K562 (cell line): ENCODE results near the gene BMP2. TPM values are rescaled to one million over a fixed set of nuclear protein-coding genes. Genes with fewer than 3 reads are reported as not detected.

Experiments
- ATAC-seq: fragments of 200-7000 bp; cut with Tn5 transposase; 3 replicates; pipeline ENCODE4 v1.9.1; 2020; ENCODE audit warnings: moderate library complexity
- BruUV-seq: library from RNA; stranded (reverse); fragments of 400-500 nt; replicated peaks from 2 replicates; lab custom pipeline; 2021; lab: Mats Ljungman, UMichigan
- CTCF ChIA-PET: fragments of 300-600 bp; formaldehyde crosslinking; extraction: SDS; loops from one replicate; lab custom pipeline; 2021; ENCODE audit warnings: low intra/inter-chr PET ratio; lab: Yijun Ruan, JAX
- POLR2A ChIA-PET: fragments of 300-600, 350-650 bp; sonication (Branson Sonifier 250); formaldehyde crosslinking; extraction: SDS; loops from one replicate; lab custom pipeline; 2021; ENCODE audit warnings: antibody characterized with exemption, inconsistent platforms; lab: Yijun Ruan, JAX
- DNase-seq, 4 experiments: peaks; one replicate each; pipeline versions ENCODE4 v3.0.0 to v3.0.0-alpha.2; 2011 to 2018; ENCODE audit warnings: low spot score in 3 of 4, mixed read lengths in 3 of 4; ENCODE audit errors: extremely low read depth in 1 of 4
- FAIRE-seq: peaks from 2 replicates; lab custom pipeline; 2011; peaks lifted over from hg19 to GRCh38; lab: Jason Lieb, UNC
- H2AFZ ChIP-seq: 2 replicates; pipeline ENCODE4 v1.6.0; 2011; ENCODE audit warnings: low read depth, low read length, control low read depth, inconsistent platforms
- H3K27ac ChIP-seq: fragments of 200-600 bp; 3 replicates; pipeline ENCODE4 v1.8.0; 2011; ENCODE audit warnings: low read depth, mild to moderate bottlenecking, control low read depth, inconsistent platforms, low read length, moderate library complexity, mixed read lengths; ENCODE audit errors: extremely low read depth
- H3K27me3 ChIP-seq, 2 experiments: fragments of 300-600 bp in 1 of 2; 2 replicates in 1 of 2; 3 replicates in 1 of 2; pipeline versions ENCODE4 v1.6.0 to v1.8.0; 2011; ENCODE audit warnings: inconsistent platforms in 2 of 2, low read length in 2 of 2, mild to moderate bottlenecking in 1 of 2, mixed read lengths in 1 of 2, moderate library complexity in 1 of 2; ENCODE audit not compliant: control insufficient read depth in 2 of 2, insufficient read depth in 2 of 2
- H3K36me3 ChIP-seq: fragments of 300-600 bp; 3 replicates; pipeline ENCODE4 v1.8.0; 2011; ENCODE audit warnings: mild to moderate bottlenecking, low read length, inconsistent platforms; ENCODE audit not compliant: control insufficient read depth, insufficient read depth
- H3K4me1 ChIP-seq, 2 experiments: fragments of 200-600 bp in 1 of 2; replicated peaks in 1 of 2; 2 replicates in 1 of 2; 3 replicates in 1 of 2; pipeline versions ENCODE4 v1.5.1 to v1.8.0; 2011; ENCODE audit warnings: inconsistent platforms in 2 of 2, low read length in 2 of 2, mild to moderate bottlenecking in 1 of 2, mixed read lengths in 1 of 2, moderate library complexity in 1 of 2; ENCODE audit not compliant: control insufficient read depth in 2 of 2, insufficient read depth in 2 of 2
- H3K4me2 ChIP-seq: 2 replicates; pipeline ENCODE4 v1.6.1; 2011; ENCODE audit warnings: low read length, control low read depth, inconsistent platforms, mixed read lengths; ENCODE audit not compliant: insufficient read depth
- H3K4me3 ChIP-seq: fragments of 200-600 bp; sonication (generic), shearing (Covaris generic); 2 replicates; pipeline ENCODE4 v1.5.1; 2016; ENCODE audit warnings: control low read depth, inconsistent platforms
- H3K79me2 ChIP-seq: fragments of 200-600 bp; 3 replicates; pipeline ENCODE4 v1.8.0; 2011; ENCODE audit warnings: low read length, inconsistent platforms; ENCODE audit not compliant: control insufficient read depth, insufficient read depth
- H3K9ac ChIP-seq, 2 experiments: 2 replicates each; pipeline versions ENCODE4 v1.6.0 to v1.6.1; 2011; ENCODE audit warnings: low read depth in 2 of 2, low read length in 2 of 2, control low read depth in 1 of 2, inconsistent platforms in 1 of 2, mild to moderate bottlenecking in 1 of 2, mixed read lengths in 1 of 2; ENCODE audit not compliant: insufficient read depth in 1 of 2
- H3K9me1 ChIP-seq: one replicate; pipeline ENCODE4 v1.6.0; 2011; ENCODE audit warnings: inconsistent platforms, mild to moderate bottlenecking, low read length, moderate library complexity; ENCODE audit not compliant: control insufficient read depth, insufficient read depth
- H3K9me3 ChIP-seq: replicated peaks from 2 replicates; pipeline ENCODE4 v1.5.1; 2011; ENCODE audit warnings: low read depth, low read length, inconsistent platforms; ENCODE audit not compliant: control insufficient read depth, insufficient read depth
- H4K20me1 ChIP-seq: replicated peaks from 2 replicates; pipeline ENCODE4 v1.6.1; 2011; ENCODE audit warnings: low read length, inconsistent platforms, mixed read lengths; ENCODE audit not compliant: control insufficient read depth, insufficient read depth
- ARID1B ChIP-seq: fragments of 450-650 bp; IDR thresholded peaks from 2 replicates; pipeline ENCODE4 v1.6.1; 2016; ENCODE audit warnings: antibody characterized with exemption, mild to moderate bottlenecking, inconsistent platforms
- ETV5 ChIP-seq: sonication (generic); formaldehyde crosslinking; IDR thresholded peaks from 2 replicates; pipeline ENCODE4 v1.4.0; 2020; ENCODE audit warnings: low read depth, mild to moderate bottlenecking, missing genetic modification reagents
- FUS ChIP-seq: fragments of 200-400 bp; formaldehyde crosslinking; optimal IDR thresholded peaks from 2 replicates; pipeline ENCODE3; 2017; ENCODE audit warnings: low read depth, low read length
- HMGN3 ChIP-seq: IDR thresholded peaks from 2 replicates; pipeline ENCODE4 v1.6.1; 2011; ENCODE audit warnings: borderline replicate concordance, low read depth, mild to moderate bottlenecking, mixed read lengths, low read length; ENCODE audit not compliant: insufficient read length; ENCODE audit errors: extremely low read depth
- KDM5B ChIP-seq: fragments of 200-600 bp; sonication (generic); IDR thresholded peaks from 2 replicates; pipeline ENCODE4 v1.6.1; 2012; ENCODE audit warnings: low read depth, mild to moderate bottlenecking, moderate library complexity, low read length, control low read depth, inconsistent platforms; ENCODE audit not compliant: insufficient replicate concordance
- KLF16 ChIP-seq: IDR thresholded peaks from 2 replicates; pipeline ENCODE4 v1.6.1; 2016; ENCODE audit warnings: antibody characterized with exemption
- MCM7 ChIP-seq, 2 experiments: fragments of 450-650 bp; IDR thresholded peaks; 2 replicates each; pipeline ENCODE4 v1.6.1; 2016 to 2018
- NBN ChIP-seq: fragments of 450-650 bp; IDR thresholded peaks from 2 replicates; pipeline ENCODE4 v1.6.1; 2016; ENCODE audit warnings: low read depth, mild to moderate bottlenecking
- RBM17 ChIP-seq: fragments of 200-400 bp; formaldehyde crosslinking; IDR thresholded peaks from 2 replicates; pipeline ENCODE4 v1.6.1; 2017; ENCODE audit warnings: low read depth, mild to moderate bottlenecking, low read length, borderline replicate concordance
- SMARCC2 ChIP-seq: fragments of 450-650 bp; IDR thresholded peaks from 2 replicates; pipeline ENCODE4 v1.6.1; 2017; ENCODE audit warnings: antibody characterized with exemption, moderate library complexity, mild to moderate bottlenecking, low read depth
- TFAP4 ChIP-seq: sonication (generic); formaldehyde crosslinking; IDR thresholded peaks from 2 replicates; pipeline ENCODE4 v1.8.0; 2022; ENCODE audit warnings: missing genetic modification reagents, mild to moderate bottlenecking, moderate library complexity, borderline replicate concordance
- ZKSCAN1 ChIP-seq: fragments of 150-350 bp; IDR thresholded peaks from 2 replicates; pipeline ENCODE4 v1.6.1; 2016; ENCODE audit warnings: low read depth, low read length
- ZNF184 ChIP-seq: sonication (generic); formaldehyde crosslinking; IDR thresholded peaks from 2 replicates; pipeline ENCODE4 v1.5.0; 2020; ENCODE audit warnings: missing genetic modification reagents
- ZNF436 ChIP-seq: fragments of 250-450, 450-650 bp; sonication (Bioruptor Pico); formaldehyde crosslinking; IDR thresholded peaks from 2 replicates; pipeline ENCODE4 v1.7.0; 2020; ENCODE audit warnings: mild to moderate bottlenecking
- ZNF75A ChIP-seq: fragments of 450-650 bp; formaldehyde crosslinking; IDR thresholded peaks from 2 replicates; pipeline ENCODE4 v1.4.0; 2020; ENCODE audit warnings: mild to moderate bottlenecking
- ZSCAN29 ChIP-seq: fragments of 450-650 bp; IDR thresholded peaks from 2 replicates; pipeline ENCODE4 v1.6.1; 2017
- WGBS: fragments of 100-300 bp; shearing (Covaris generic); methylation state at CpG from one replicate; pipeline ENCODE4 v1.1.6; 2016; ENCODE audit warnings: low coverage, mixed read lengths; ENCODE audit not compliant: insufficient coverage; ENCODE audit errors: missing lambda C conversion rate; 5-methylcytosine and 5-hydroxymethylcytosine counted together
- in situ Hi-C: fragments of 300-500 bp; cut with MboI; formaldehyde crosslinking; loops from 4 replicates; pipeline ENCODE4 v1.15.0; 2018; ENCODE audit warnings: inconsistent platforms, mixed read lengths
- intact Hi-C: fragments of 100-400 bp; cut with micrococcal nuclease; formaldehyde crosslinking; loops from 2 replicates; pipeline ENCODE4 v1.14.2; 2022
- polyA plus RNA-seq, 8 experiments: library from polyadenylated mRNA; depleted of rRNA in 4 of 8; stranded (reverse) in 5 of 8; unstranded in 3 of 8; fragments of >200 nt; fragmentation: Nextera tagmentation in 2 of 8; fragmentation: Illumina TruSeq in 1 of 8; extraction: Ambion mirVana in 2 of 8; extraction: Trizol in 1 of 8; gene quantifications; 2 replicates each; pipeline versions ENCODE4 v1.2.1 to v1.2.3, GENCODE V29; 2011 to 2014; ENCODE audit warnings: inconsistent platforms in 1 of 8, missing spikeins in 1 of 8
- total RNA-seq, 7 experiments: library from RNA; depleted of rRNA in 6 of 7; stranded (reverse); fragments of >200 nt in 6 of 7; fragmentation: Illumina TruSeq in 2 of 7; extraction: Trizol in 2 of 7; gene quantifications; 2 replicates each; pipeline versions ENCODE4 v1.2.1 to v1.2.3, GENCODE V29; 2011 to 2021; ENCODE audit warnings: low replicate concordance in 1 of 7
- TF ChIP-seq, protein P1 (sequence below): fragments of 250-450 bp; sonication (Bioruptor Pico); IDR thresholded peaks from 2 replicates; pipeline ENCODE4 v1.8.0; 2022; ENCODE audit warnings: moderate library complexity, mild to moderate bottlenecking, inconsistent platforms

BMP2 gene
- total and polyA plus RNA-seq, 9 of the 15 experiments (the other 6 are each of a cell fraction or from before 2014, with no cell fraction given): 0.01 to 0.07 (median 0.03) TPM; not detected in 5

DNA sequence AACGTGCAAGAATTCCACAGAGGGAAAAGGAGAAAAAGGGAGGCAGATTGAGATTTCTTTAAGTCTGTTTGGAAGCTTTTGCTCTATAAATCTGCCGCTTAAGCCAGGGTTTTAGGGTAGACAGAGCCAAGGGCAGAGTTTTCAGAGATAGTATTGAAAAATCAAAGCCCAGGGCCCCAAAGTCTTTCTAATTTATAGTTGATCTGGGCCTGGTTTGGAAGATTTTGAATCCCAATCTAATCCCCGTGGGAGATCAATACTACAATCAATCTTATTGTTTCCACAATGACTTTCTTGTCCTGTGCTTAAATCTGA lies 3.3 kb downstream of the BMP2 start:
- H3K9ac ChIP-seq: no peak overlapping the region
- H3K4me3 ChIP-seq: no peak overlapping the region
- no peaks in the 10 kb centered on the region for H3K36me3 ChIP-seq
- no peaks in the 10 kb centered on the region; a peak in 1 of 5 replicates for H3K27me3 ChIP-seq
- intact Hi-C loops (no loop called here), in situ Hi-C loops (no loop called here)
- TF ChIP-seq TFAP4 (CRISPR knock-in tag) (no peak), SMARCC2 (no peak), ZNF75A (CRISPR knock-in tag) (no peak), ZNF436 (CRISPR knock-in tag) (no peak), ZSCAN29 (no peak), HMGN3 (no peak), ARID1B (no peak), ZNF184 (no peak), KLF16 (no peak), ETV5 (CRISPR knock-in tag) (no peak), ZKSCAN1 (no peak), NBN (no peak), RBM17 (no peak), FUS (no peak), MCM7 (IDR thresholded peaks at IDR 0.05) (no peak), KDM5B (no peak)
- TF ChIP-seq, protein P1, sequence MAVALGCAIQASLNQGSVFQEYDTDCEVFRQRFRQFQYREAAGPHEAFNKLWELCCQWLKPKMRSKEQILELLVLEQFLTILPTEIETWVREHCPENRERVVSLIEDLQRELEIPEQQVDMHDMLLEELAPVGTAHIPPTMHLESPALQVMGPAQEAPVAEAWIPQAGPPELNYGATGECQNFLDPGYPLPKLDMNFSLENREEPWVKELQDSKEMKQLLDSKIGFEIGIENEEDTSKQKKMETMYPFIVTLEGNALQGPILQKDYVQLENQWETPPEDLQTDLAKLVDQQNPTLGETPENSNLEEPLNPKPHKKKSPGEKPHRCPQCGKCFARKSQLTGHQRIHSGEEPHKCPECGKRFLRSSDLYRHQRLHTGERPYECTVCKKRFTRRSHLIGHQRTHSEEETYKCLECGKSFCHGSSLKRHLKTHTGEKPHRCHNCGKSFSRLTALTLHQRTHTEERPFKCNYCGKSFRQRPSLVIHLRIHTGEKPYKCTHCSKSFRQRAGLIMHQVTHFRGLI (CRISPR knock-in tag): no peak
- H3K9me3 ChIP-seq: no peaks in the 10 kb centered on the region
- H3K9me1 ChIP-seq: no peaks in the 10 kb centered on the region
- H2AFZ ChIP-seq: no peak overlapping the region
- H3K79me2 ChIP-seq: no peaks in the 10 kb centered on the region
- H3K4me2 ChIP-seq: no peak overlapping the region
- ChIA-PET CTCF (no interaction called here), POLR2A (no interaction called here)
- WGBS: 0% methylated on average over 2 of the region's 3 CpGs
- no peak for ATAC-seq
- H4K20me1 ChIP-seq: no peaks in the 10 kb centered on the region
- H3K4me1 ChIP-seq: peaks cover 0 to 16% of the 10 kb centered on the region in 2 experiments; a peak in 1 of 5 replicates
- no TSS peak for BruUV-seq
- FAIRE-seq: no peak
- no peak overlapping the region for H3K27ac ChIP-seq
- DNase-seq: no peak
